Muscle of arm (tissue), 12 donors: ENCODE data around the gene AGBL1. TPM values are rescaled to one million over a fixed set of nuclear protein-coding genes. Genes with fewer than 3 reads are reported as not detected.
"Not testable (repeated sequence)": the region's sequence is repeated elsewhere in the genome, so short reads cannot be mapped to it uniquely, and the experiment has no call there.

Experiments used
- DNase-seq: peaks from one replicate; pipeline ENCODE4 v3.0.0-alpha.2; 2013
- polyA plus RNA-seq, 12 donors: library from polyadenylated mRNA; unstranded; fragments of 120-200 nt; gene quantifications; one replicate each; pipeline ENCODE4 v1.2.1, GENCODE V29; 2013; ENCODE audit not compliant: insufficient read length in 12 of 12

The AGBL1 gene
- polyA plus RNA-seq, 12 donors, result 3.0 to 30.7 (median 18.7) TPM; not detected in 1

DNA sequence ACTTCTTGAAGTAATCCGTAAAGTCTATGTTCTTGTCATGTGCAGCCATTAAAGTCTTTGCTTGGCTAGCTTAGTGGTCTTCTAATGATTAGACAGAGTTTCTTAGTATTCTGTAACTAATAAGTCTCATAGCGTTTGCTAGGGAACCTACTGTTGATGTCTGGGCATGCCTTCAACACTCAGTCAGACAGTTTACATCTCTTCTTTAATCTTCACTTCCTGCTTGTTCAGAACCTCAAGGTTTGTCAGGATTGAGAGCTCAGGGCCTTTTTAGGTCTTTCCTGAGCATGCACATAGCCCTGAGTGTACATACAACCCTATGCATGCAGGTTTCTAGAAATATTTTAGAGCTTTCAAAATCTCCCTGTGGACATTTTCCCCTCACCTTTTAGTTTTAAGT lies 426.3 kb downstream of the AGBL1 start:
- DNase-seq, result no peak

DNA sequence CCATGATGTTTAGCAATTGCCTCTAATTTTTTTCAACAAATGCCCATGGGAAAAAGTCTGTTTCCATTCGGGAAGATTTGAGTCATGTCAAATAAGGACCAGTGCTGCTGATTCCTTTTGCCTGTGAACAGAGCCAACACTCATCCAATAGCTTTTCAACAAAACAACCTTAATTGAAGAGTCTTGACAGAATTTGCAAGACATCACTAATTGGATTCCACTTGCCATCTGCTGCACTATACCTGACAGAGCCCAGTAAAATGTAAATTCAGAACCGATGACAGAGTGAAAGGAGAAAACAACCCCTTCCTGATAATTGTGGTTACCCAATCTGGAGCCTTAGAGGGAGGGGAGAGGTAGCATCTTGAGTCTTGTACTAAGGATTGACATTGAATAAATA lies 426.7 kb downstream of the AGBL1 start:
- no peak for DNase-seq

DNA sequence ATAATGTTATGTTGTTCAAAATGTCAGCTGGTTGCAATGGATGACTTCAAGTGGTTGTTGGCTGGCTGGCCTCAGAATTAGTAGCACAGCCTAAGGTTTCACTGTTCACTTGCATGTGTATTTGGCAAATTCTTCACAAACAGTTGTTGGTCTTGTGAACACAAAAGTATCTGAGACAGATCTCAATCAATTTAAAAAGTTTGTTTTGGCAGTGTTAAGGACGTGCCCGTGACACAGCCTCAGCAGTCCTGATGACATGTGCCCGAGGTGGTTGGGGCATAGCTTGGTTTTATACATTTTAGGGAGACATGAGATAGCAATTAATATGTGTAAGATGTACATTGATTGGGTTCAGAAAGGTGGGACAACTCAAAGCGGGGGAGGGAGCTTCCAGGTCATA lies 436.0 kb downstream of the AGBL1 start:
- no peak for DNase-seq

DNA sequence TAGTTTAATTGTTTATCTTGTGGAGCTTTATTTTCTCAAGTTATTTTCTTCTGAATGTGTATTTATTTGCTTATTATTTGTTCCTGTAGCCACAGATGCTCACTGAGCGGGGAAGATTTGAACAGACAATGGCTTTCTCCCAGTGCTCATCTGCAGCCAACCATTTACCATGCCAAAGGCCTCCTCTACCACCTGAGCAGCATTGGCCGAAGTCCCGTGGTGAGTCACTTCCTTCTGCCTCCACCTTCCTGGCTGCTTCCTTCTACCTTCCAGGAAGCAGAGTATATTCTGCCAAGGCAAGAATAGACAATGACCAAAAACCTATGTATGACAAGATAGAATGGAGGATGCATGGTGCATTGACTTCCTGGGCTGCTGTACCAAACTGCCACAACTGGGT lies 443.1 kb downstream of the AGBL1 start:
- no peak for DNase-seq

DNA sequence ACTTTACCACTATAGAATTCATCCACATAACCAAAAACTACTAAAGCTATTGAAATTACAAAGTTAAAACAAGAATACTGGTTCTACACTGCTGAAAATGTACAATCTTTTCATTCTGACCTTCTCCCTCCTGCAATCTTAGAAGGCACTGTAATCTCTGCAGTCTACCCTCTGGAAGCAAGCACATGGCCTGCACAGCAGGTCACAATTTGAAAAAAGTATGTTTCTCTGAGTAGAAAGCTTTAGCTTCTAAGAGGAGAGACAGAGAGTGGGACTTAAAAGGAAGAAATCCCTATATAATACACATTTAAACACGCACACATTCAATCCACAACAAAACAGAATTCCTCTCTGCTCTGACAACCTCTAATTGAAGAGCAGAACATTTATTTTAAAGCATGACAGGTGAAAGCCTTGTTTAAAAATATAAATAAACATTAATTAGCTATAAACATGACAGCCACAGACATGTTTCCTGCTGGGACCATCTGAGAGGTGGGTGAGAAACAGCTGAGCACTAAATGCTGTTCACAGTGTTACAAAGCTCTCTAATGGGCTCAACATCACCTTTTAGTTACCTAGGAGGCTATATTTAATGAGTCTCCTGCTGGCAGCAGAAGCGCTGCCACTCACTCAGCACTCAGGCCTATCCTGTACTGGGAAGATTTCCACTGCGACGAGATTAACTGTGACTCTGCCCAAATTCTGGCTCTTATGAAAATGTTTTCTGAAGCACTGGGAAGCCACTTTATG lies 447.4 kb downstream of the AGBL1 start:
- DNase-seq, result no peak

DNA sequence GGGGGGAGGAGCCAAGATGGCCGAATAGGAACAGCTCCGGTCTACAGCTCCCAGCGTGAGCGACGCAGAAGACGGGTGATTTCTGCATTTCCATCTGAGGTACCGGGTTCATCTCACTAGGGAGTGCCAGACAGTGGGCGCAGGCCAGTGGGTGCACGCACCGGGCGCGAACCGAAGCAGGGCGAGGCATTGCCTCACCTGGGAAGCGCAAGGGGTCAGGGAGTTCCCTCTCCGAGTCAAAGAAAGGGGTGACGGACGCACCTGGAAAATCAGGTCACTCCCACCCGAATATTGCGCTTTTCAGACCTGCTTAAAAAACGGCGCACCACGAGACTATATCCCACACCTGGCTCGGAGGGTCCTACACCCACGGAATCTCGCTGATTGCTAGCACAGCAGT lies 448.4 kb downstream of the AGBL1 start:
- not testable (repeated sequence) for DNase-seq

DNA sequence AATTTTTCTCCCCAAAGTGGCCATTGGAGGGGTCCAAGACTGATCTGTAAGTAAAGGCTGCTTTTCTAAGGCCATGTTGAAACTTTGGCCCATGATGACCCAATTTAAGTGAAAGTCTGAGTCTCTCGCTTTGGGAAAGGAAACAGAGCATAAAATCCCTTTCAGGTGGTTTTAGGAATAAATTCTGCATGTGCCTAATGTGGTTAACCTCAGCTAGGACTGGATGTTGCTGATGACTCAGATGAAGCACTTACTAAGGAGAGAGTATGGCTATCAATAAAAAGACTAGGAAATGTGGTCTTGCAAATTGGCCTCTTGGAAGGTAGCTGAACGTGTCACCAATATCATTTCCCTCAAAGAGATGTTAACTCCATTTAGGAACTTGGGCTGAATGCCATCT lies 458.5 kb downstream of the AGBL1 start:
- DNase-seq, result no peak

DNA sequence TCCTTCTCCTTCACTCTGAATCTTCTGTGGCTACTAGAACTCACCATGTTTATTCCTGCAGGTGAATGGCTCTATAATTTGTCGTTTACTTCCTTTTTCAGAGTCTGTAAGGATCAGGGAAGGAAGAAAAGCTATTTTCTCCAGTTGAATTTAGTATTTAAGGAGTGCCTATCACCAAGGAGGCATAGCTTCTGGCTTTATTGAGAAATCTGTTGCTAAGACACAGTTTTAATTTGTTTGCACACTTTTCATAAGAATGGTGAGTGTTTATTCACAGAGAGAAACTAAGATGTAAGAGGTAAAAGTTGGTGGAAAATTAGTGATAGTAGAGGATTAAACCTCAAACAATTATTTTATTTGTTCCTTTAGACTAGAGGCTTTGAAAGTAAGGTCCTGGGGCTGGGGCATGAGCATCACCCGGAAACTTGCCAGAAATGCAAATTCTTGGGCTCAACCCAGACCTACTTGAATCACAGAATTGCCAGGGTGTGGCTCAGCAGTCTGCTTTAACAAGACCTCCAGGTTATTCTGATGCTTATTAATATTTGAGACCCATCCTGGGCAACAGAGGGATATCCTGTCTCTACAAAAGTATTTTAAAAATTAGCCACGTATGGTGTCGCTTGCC lies 461.3 kb downstream of the AGBL1 start:
- DNase-seq, result no peak

DNA sequence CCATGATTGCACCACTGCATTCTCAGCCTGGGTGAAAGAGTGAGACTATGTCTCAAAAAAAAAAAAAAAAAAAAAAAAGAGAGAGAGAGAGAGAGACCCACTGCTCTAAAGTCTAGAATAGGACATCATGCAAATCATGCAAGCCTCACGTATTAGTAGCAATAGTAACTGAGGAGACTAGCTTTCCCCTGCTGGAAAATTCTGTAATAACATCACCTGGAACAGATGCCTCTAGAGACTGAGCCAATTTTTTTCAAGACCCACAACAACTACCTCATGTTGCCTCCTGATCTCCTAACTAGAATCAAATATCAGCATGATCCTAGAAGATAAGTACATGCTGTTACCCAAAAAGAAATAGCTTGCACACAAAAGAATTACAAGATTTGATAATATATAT lies 461.9 kb downstream of the AGBL1 start:
- no peak for DNase-seq

DNA sequence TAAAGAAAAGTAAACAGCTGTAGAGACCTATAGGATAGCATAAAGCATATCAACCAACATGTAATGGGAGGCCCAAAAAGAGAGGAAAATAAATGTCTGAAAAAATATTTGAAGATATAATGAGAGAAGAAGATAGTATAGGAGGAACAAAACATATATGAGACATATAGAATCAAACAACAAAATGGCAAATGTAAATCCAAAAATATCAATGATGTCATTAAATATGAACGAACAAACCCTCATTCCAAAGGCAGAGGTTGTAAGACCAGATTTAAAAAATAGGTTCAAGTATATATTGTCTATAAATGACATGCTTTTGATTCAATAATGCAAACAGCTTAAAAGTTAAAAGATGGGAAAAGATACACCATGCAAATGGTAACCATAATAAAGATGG lies 470.4 kb downstream of the AGBL1 start:
- no peak for DNase-seq

DNA sequence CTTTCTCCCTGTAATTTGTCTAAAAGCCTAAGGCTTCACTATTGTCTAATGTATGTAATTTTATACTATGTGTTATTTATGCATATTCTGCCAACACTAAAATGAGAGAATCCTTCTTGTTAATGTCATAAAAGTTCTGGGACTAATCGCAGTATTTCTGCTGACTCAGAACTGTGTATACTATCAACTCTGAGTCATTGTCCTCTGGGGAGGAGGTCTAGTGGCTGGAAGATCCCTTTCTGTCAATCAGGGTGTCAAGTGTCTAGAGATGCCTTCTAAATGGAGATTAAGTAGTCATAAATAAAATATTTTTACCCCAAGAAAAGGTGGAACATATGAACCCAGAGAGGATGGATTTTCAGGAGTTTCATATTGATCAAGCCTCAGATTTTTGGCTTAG lies 473.4 kb downstream of the AGBL1 start:
- no peak for DNase-seq

DNA sequence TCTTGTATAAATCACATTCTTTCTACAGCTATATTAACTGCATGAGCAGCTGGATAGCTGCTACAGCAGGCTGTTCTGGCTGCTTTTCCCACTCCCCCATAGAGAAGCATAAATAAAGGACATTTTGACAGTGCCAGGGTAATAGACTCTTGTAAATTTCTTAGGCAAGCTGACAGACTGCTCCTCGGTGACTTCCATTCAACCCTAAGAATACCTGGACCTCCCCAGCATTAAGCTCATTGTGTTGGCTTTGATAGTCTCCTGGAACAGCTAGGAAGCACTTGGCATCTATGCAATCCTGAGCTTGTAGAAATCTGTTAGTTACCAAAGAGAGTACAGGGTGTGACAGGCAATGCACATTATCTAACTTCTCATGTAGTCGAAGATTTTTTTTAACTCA lies 475.4 kb downstream of the AGBL1 start:
- DNase-seq, result peak; percentile 78

DNA sequence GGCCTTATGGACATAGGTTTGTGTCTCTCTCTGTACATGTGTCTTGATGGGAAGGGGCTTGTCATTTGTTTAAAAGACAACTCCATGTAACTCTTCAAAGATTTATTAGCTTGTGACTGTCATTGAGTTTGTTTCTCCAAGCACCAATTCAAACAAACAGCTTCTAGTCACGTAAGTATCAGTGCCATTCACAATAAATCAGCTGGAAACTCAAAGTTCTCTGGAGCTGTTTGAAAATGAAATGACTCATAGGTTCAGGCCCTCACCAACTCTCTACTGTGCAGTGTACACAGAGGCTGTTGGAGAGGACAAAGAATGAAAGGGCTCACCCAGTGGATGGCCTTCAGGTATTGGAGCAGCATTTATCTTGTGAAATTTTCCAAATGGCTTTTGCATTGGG lies 476.3 kb downstream of the AGBL1 start:
- DNase-seq, result no peak

DNA sequence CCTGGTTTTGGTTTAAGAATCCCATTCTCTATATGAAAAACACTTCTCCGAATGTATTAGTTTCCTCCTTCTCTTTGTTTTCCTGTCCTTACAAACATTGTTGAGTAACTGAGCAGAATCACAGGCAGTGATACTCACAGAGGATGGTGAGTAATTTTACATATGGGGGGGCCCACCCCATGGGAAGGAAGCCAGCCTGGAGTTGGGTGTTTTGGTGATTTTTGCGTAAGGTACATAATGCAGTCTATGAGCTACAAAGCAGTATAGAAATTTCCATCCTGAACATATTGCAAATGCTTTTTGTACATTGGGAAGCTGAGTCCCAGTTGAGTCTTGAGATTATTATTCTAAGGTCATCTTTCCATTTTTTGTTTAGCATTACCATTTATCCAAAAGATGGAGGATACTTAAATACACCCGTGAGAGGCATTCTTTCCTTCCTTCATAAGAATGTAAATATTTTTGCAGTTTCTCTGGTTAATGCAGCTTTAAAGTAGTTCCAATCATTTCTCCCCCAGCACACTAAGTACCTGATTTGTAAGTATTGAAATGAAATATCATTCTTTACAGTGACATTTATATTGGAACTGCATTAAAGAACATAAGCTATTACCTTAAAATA lies 476.8 kb downstream of the AGBL1 start:
- peak; percentile 64 for DNase-seq

DNA sequence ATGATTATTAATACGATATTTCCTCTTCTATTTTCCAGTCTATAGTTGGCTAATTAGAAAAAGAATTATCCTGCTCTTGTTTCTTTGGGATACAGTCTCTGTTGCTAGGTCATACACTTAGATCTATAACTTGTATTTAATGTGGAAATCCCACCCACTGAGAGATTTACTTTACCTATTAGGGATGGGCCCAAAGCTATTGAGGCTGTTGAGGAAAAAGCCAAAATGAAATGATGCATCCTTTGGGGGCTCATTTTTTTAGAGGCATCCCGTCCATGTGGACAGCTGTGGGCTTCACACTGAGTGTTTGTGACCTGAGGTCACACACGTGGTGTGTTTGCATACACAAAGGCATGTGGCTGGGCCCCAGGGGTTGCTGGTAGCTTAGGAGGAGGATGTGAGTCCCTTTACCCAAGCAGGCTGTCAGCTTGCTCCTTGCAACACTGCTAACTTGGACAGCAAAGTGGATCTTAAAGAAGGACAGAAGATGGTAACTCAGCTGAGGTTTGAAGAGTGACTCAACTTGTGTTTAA lies 477.4 kb downstream of the AGBL1 start:
- peak; percentile 52 for DNase-seq

DNA sequence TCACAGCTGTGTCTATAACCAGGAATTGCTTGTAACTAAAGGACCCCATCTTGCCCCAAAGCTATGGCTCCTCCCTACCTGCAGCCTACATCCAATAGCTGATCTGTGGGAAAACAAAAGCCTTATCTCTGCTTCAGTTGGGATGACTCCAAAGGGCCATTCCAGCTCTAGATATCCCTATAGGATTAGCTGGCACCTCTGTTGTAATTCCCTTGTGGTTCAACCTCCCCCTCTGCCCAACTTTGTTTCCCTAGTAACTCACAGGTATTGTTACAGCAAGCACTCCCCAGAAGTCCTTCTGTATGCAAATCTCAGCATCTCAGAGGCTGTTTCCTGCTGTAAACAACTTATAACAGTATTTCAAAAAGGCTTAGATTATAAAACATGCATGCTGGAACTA lies 478.6 kb downstream of the AGBL1 start:
- DNase-seq, result no peak

DNA sequence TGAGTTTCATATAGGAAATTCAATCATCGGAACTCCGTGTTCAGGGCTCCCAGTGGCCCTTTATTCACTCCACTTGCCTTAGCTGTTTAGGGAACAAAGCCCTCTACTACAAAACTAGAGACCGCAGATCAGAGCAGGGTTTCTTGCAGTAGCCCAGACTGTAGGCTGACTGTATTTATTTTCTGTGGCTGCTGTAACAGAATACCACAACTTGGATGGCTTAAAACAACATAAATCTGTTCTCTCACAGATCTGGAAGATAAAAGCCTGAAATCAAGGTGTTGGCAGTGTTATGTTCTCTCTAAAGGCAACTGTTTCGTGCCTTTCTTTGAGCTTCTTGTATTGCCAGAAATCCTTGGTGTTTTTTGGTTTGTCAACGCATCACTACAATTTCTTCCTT lies 479.0 kb downstream of the AGBL1 start:
- no peak for DNase-seq

DNA sequence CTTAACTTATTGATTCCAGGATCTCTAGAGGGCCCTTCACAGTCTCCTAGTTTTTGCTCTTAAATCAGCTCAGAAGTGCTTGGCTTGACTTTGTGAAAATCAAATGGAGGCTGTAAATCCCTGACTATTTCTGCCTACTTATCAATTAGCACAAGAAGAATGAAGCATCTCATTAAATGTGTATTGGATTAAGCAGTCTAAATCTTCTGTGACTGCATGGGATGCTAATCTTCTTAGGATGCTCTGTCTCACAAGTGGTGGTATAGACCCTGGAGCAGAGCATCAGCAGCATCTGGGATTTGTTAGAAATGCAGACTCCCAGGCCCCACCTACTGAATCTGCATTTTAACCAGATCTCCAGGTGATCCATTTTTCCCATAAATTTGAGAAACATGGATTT lies 488.7 kb downstream of the AGBL1 start:
- no peak for DNase-seq

DNA sequence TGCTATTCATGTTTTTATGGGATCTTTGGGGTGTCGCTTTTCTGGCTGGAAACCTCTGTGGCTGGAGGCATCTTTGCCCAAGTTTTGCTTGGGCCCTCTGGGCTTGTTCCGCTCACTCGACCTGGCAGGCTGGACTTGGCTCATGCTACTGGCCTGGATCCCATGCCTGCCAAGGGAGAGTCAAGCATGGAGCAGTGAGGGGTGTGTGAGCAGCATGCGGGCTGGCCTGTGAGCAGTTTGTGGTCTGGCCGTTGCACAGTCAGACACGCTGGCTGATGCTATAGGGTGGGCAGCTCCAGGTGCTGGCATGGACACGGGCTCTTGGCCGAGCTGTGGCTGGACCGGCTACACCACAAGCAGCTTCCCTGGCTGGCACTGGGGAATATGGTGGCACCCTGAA lies 491.1 kb downstream of the AGBL1 start:
- DNase-seq, result no peak

DNA sequence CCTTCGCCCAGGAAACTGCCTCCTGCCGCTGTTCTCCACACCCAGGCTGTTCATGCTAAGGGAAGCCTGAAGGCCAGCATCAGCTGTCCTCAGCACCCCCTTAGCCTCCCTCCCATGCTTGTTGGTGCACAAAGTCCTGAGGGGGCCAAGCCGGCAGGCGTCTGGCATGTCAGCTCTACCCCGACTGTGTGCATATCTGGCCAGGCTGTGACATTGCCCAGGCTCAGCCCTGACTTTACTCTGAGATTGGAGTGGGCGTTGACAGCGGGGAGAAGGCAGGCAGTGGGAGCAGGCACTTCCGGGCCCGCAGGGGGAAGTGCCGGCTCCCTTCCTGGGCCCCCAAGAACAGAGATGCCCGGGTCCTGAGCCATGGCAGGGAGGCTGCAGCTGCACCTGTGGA lies 492.2 kb downstream of the AGBL1 start:
- DNase-seq, result no peak

DNA sequence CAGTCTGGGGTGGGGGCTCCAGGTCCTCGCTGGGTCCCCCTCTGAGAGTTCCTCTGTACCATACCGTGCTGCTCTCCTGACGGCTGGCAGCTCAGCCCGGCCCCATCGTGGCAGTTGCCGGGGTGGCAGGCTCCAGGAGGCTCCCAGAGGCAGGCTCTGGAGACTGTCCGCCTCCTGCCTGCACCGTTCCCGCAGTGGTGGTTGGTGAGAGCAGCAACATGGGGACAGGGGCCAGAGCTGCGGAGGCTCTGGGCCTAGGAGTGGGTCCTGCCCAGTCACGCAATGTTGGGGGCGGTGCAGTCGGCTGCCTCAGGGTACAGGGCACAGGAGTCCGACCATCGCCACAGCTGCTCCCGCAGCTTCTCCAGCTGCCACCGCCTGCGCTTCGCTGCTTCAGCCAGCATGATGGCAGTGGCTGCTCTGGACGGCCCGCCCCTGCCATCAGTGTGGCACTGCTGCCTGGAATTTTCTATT lies 492.7 kb downstream of the AGBL1 start:
- no peak for DNase-seq

DNA sequence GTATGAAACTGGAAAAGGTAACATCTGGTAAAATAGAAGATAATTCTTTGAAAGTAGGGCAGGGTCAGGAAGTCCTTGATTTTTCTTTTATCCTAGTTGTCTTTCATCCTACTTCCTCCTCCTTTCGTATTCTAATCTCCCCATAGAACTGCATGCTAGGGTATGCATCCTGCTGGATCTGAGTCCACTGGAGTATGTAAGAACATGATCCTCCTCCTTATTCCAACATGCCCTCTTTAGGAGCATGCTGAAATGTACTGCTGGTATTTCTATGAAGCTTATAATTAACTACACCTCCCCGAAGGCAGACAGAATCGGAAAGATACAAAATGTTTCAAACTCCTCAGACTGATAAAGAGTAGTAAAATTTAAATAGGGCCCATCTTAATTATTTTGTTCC lies 493.8 kb downstream of the AGBL1 start:
- no peak for DNase-seq

DNA sequence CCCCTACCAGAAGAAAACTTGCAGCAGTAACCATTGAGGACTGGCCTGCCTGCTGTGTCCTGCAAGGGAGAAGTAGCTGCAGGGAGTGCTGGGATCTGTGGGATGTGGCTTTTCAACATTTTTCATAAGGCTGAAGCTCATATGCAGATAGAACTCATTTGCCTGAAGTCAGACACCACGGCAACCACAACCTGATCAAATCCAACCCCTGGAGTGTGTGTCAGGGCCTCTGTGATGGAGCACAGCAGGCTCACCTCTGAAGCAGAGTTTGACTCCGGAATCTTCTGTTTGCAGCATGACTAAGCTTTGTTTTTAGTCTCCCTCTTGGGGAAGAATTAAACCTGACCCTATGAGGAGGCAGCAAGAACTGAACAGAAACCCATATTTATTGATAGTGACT lies 508.7 kb downstream of the AGBL1 start:
- DNase-seq, result no peak
